HepG2 (cell line): Measurements from ENCODE around the gene RPL36.

Source experiments
- HMG20B ChIP-seq: conservative IDR thresholded peaks from 2 replicates; pipeline ENCODE4 v1.6.1; 2016; ENCODE audit warnings: missing genetic modification reagents, missing compliant biosample characterization
- HOXA7 ChIP-seq: sonication (generic); formaldehyde crosslinking; IDR thresholded peaks from 2 replicates; pipeline ENCODE4 v1.8.1; 2022; ENCODE audit warnings: mild to moderate bottlenecking, missing genetic modification reagents, moderate library complexity
- MYNN ChIP-seq: sonication (generic); formaldehyde crosslinking; IDR thresholded peaks from 2 replicates; pipeline ENCODE4 v1.4.0; 2020; ENCODE audit warnings: mild to moderate bottlenecking, low read depth, missing genetic modification reagents
- XRCC5 ChIP-seq: fragments of 200-400 bp; formaldehyde crosslinking; optimal IDR thresholded peaks from 2 replicates; pipeline ENCODE3; 2017; ENCODE audit warnings: mild to moderate bottlenecking, low read length
- ZFP37 ChIP-seq: sonication (generic); formaldehyde crosslinking; IDR thresholded peaks from 2 replicates; pipeline ENCODE4 v1.4.0; 2020; ENCODE audit warnings: missing genetic modification reagents, borderline replicate concordance
- ZNF263 ChIP-seq: sonication (generic); formaldehyde crosslinking; IDR thresholded peaks from 2 replicates; pipeline ENCODE4 v1.4.0; 2020; ENCODE audit warnings: missing genetic modification reagents
- ZNF329 ChIP-seq: sonication (generic); formaldehyde crosslinking; IDR thresholded peaks from 2 replicates; pipeline ENCODE4 v1.9.0; 2021; ENCODE audit warnings: low read depth, mild to moderate bottlenecking, missing genetic modification reagents
- ZNF382 ChIP-seq: sonication (generic); formaldehyde crosslinking; IDR thresholded peaks from 2 replicates; pipeline ENCODE4 v1.5.0; 2020; ENCODE audit warnings: missing genetic modification reagents, mild to moderate bottlenecking, borderline replicate concordance
- ZNF558 ChIP-seq: sonication (generic); formaldehyde crosslinking; IDR thresholded peaks from 2 replicates; pipeline ENCODE4 v1.9.0; 2022; ENCODE audit warnings: mild to moderate bottlenecking, missing genetic modification reagents, borderline replicate concordance
- ZNF839 ChIP-seq: sonication (generic); formaldehyde crosslinking; IDR thresholded peaks from 2 replicates; pipeline ENCODE4 v1.4.0; 2020; ENCODE audit warnings: missing genetic modification reagents, mild to moderate bottlenecking, borderline replicate concordance
- TF ChIP-seq, protein P1 (sequence below): sonication (generic); formaldehyde crosslinking; IDR thresholded peaks from 2 replicates; pipeline ENCODE4 v1.8.1; 2023; ENCODE audit warnings: mild to moderate bottlenecking, inconsistent platforms, moderate library complexity, missing genetic modification reagents, borderline replicate concordance
- TF ChIP-seq, protein P2 (sequence below): sonication (generic); formaldehyde crosslinking; IDR thresholded peaks from 2 replicates; pipeline ENCODE4 v1.8.0; 2022; ENCODE audit warnings: mild to moderate bottlenecking, missing genetic modification reagents, borderline replicate concordance
- TF ChIP-seq, protein P3 (sequence below): sonication (generic); formaldehyde crosslinking; IDR thresholded peaks from 2 replicates; pipeline ENCODE4 v1.5.0; 2020; ENCODE audit warnings: mild to moderate bottlenecking, missing genetic modification reagents, moderate library complexity

DNA sequence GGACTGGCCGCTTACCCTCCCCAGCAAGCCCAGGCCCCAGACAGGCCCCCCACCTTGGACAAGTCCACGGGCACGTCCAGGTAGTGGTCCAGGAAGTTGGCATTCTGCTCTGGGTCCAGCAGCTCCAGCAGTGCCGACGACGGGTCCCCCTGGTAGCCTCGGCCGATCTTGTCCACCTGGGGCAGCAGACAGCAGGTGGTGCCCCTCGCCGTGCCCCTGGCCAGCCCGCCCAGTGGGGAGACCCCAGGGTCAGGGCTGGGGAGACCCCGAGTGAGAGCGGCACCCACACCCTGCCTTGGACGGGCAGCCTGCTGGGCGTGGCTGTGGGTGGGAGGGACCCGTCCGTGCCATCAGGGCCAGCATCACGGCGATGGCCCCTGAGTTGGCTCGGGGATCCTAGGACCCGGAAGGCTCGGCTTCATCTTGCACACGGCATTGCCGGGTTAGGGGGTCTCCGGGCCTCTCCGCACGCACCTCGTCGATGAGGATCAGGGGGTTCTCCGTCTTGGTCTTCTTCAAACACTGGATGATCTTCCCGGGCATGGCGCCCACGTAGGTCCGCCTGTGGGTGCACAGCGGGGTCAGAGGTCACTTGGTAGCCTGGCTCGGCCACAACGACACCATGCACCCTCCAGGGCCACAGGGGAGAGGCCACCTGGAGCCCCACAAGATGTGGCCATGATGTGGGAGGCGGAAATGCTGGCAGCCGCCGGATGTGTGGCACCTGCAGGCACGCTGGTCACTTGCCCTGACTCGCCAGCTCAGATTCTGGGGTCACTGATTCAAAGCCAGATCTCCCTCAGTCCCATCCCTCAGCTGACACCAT is 6.3 kb downstream of the RPL36 start:
- TF ChIP-seq ZNF329 (CRISPR knock-in tag), result no peak
- no peak for TF ChIP-seq ZNF382 (CRISPR knock-in tag)
- no peak for TF ChIP-seq HOXA7
- TF ChIP-seq, protein P1, sequence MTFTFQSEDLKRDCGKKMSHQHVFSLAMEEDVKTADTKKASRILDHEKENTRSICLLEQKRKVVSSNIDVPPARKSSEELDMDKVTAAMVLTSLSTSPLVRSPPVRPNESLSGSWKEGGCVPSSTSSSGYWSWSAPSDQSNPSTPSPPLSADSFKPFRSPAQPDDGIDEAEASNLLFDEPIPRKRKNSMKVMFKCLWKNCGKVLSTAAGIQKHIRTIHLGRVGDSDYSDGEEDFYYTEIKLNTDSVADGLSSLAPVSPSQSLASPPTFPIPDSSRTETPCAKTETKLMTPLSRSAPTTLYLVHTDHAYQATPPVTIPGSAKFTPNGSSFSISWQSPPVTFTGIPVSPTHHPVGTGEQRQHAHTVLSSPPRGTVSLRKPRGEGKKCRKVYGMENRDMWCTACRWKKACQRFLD (CRISPR knock-in tag), result no peak
- TF ChIP-seq ZNF839 (CRISPR knock-in tag), result no peak
- TF ChIP-seq HMG20B (CRISPR knock-in tag), result no peak
- no peak for TF ChIP-seq ZFP37 (CRISPR knock-in tag)
- TF ChIP-seq ZNF263, result no peak
- TF ChIP-seq MYNN (CRISPR knock-in tag), result no peak
- TF ChIP-seq, protein P2, sequence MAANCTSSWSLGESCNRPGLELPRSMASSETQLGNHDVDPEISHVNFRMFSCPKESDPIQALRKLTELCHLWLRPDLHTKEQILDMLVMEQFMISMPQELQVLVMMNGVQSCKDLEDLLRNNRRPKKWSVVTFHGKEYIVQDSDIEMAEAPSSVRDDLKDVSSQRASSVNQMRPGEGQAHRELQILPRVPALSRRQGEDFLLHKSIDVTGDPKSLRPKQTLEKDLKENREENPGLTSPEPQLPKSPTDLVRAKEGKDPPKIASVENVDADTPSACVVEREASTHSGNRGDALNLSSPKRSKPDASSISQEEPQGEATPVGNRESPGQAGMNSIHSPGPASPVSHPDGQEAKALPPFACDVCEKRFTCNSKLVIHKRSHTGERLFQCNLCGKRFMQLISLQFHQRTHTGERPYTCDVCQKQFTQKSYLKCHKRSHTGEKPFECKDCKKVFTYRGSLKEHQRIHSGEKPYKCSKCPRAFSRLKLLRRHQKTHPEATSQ (CRISPR knock-in tag), result no peak
- no peak for TF ChIP-seq ZNF558 (CRISPR knock-in tag)
- TF ChIP-seq, protein P3, sequence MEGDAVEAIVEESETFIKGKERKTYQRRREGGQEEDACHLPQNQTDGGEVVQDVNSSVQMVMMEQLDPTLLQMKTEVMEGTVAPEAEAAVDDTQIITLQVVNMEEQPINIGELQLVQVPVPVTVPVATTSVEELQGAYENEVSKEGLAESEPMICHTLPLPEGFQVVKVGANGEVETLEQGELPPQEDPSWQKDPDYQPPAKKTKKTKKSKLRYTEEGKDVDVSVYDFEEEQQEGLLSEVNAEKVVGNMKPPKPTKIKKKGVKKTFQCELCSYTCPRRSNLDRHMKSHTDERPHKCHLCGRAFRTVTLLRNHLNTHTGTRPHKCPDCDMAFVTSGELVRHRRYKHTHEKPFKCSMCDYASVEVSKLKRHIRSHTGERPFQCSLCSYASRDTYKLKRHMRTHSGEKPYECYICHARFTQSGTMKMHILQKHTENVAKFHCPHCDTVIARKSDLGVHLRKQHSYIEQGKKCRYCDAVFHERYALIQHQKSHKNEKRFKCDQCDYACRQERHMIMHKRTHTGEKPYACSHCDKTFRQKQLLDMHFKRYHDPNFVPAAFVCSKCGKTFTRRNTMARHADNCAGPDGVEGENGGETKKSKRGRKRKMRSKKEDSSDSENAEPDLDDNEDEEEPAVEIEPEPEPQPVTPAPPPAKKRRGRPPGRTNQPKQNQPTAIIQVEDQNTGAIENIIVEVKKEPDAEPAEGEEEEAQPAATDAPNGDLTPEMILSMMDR, result no peak
- no peak for TF ChIP-seq XRCC5
